HCT116 (cell line): ENCODE measurements around the gene FBXW4. TPM values are rescaled to one million over a fixed set of nuclear protein-coding genes. Genes with fewer than 3 reads are reported as not detected.

ENCODE experiments used
- ATAC-seq: fragments of 200-7000 bp; cut with Tn5 transposase; 2 replicates; pipeline ENCODE4 v1.9.1; 2020; ENCODE audit warnings: mild to moderate bottlenecking, moderate library complexity
- BruUV-seq: library from RNA; stranded (reverse); fragments of 400-500 nt; replicated peaks from 2 replicates; lab custom pipeline; 2021; lab: Mats Ljungman, UMichigan
- CTCF ChIA-PET: fragments of 300-600 bp; sonication (Branson Sonifier 250); formaldehyde crosslinking; loops from one replicate; lab custom pipeline; 2021; ENCODE audit warnings: antibody characterized with exemption; lab: Charles Lee
- POLR2A ChIA-PET: fragments of 300-600, 350-600 bp; sonication (Branson Sonifier 250); formaldehyde crosslinking; loops from one replicate; lab custom pipeline; 2021; ENCODE audit warnings: antibody characterized with exemption; lab: Charles Lee
- RAD21 ChIA-PET, 2 experiments: fragments of 300-600 bp; sonication (Branson Sonifier 250); formaldehyde crosslinking; loops; one replicate each; lab custom pipeline; 2023; ENCODE audit warnings: low total read pairs in 2 of 2; ENCODE audit not compliant: uncharacterized antibody in 2 of 2, unreplicated experiment in 2 of 2, low non-redundant PET in 1 of 2; lab: Charles Lee
- DNase-seq: peaks from one replicate; pipeline ENCODE4 v3.0.0-alpha.2; 2010; ENCODE audit warnings: low read depth, low spot score
- H2AFZ ChIP-seq: fragments of 200-600 bp; shearing (Covaris generic), sonication (generic); 2 replicates; pipeline ENCODE4 v1.6.1; 2017; ENCODE audit warnings: low read depth, mixed run types, mixed read lengths, antibody characterized with exemption, low read length; ENCODE audit not compliant: poor library complexity, severe bottlenecking
- H3K27ac ChIP-seq: 2 replicates; pipeline ENCODE4 v1.5.1; 2012; ENCODE audit warnings: low read depth, low read length
- H3K27me3 ChIP-seq: fragments of 200-600 bp; sonication (generic); 2 replicates; pipeline ENCODE4 v1.6.1; 2016; ENCODE audit warnings: mixed run types, low read length, mixed read lengths; ENCODE audit not compliant: insufficient read depth
- H3K36me3 ChIP-seq, 2 experiments: fragments of 200-500 bp in 1 of 2; fragments of 200-600 bp in 1 of 2; sonication (Bioruptor generic) in 1 of 2; sonication (generic) in 1 of 2; 2 replicates each; pipeline versions ENCODE4 v1.5.1 to v1.6.1; 2014 to 2016; ENCODE audit warnings: low read length in 2 of 2, inconsistent platforms in 1 of 2, mixed read lengths in 1 of 2, mixed run types in 1 of 2; ENCODE audit not compliant: insufficient read depth in 2 of 2, control insufficient read depth in 1 of 2
- H3K4me1 ChIP-seq, 2 experiments: fragments of 200-600 bp in 1 of 2; sonication (generic) in 1 of 2; 2 replicates each; pipeline versions ENCODE4 v1.5.1 to v1.6.1; 2012 to 2017; ENCODE audit warnings: low read length in 2 of 2, inconsistent platforms in 1 of 2, mild to moderate bottlenecking in 1 of 2, mixed read lengths in 1 of 2, mixed run types in 1 of 2, moderate library complexity in 1 of 2; ENCODE audit not compliant: insufficient read depth in 2 of 2, control insufficient read depth in 1 of 2
- H3K4me2 ChIP-seq: fragments of 200-600 bp; sonication (generic); 2 replicates; pipeline ENCODE4 v1.6.1; 2017; ENCODE audit warnings: mixed run types, low read length, mixed read lengths
- H3K4me3 ChIP-seq, 2 experiments: fragments of 200-600 bp in 1 of 2; sonication (generic) in 1 of 2; replicated peaks in 1 of 2; 2 replicates each; pipeline ENCODE4 v1.5.1; 2011 to 2016; ENCODE audit warnings: low read length in 2 of 2, control low read depth in 1 of 2, low read depth in 1 of 2, mild to moderate bottlenecking in 1 of 2, mixed read lengths in 1 of 2, mixed run types in 1 of 2
- H3K79me2 ChIP-seq: fragments of 200-600 bp; sonication (generic); 2 replicates; pipeline ENCODE4 v1.6.1; 2017; ENCODE audit warnings: mild to moderate bottlenecking, mixed run types, low read length, moderate library complexity, mixed read lengths; ENCODE audit not compliant: insufficient read depth
- H3K9ac ChIP-seq: fragments of 200-600 bp; sonication (generic); 2 replicates; pipeline ENCODE4 v1.6.1; 2016; ENCODE audit warnings: low read length, mixed read lengths
- H3K9me2 ChIP-seq: fragments of 200-600 bp; sonication (generic), shearing (Covaris generic); 2 replicates; pipeline ENCODE4 v1.6.1; 2017; ENCODE audit warnings: mixed run types, mild to moderate bottlenecking, moderate library complexity; ENCODE audit not compliant: insufficient read depth
- H3K9me3 ChIP-seq, 2 experiments: fragments of 200-500 bp in 1 of 2; fragments of 200-600 bp in 1 of 2; sonication (Bioruptor generic) in 1 of 2; sonication (generic) in 1 of 2; 2 replicates each; pipeline ENCODE4 v1.6.1; 2014 to 2017; ENCODE audit warnings: low read length in 2 of 2, mixed read lengths in 2 of 2, inconsistent platforms in 1 of 2, low read depth in 1 of 2, mild to moderate bottlenecking in 1 of 2, mixed run types in 1 of 2, moderate library complexity in 1 of 2; ENCODE audit not compliant: control insufficient read depth in 1 of 2, insufficient read depth in 1 of 2
- H4K20me1 ChIP-seq: fragments of 200-600 bp; sonication (generic), shearing (Covaris generic); 2 replicates; pipeline ENCODE4 v1.6.1; 2017; ENCODE audit warnings: mixed run types, mild to moderate bottlenecking, moderate library complexity; ENCODE audit not compliant: insufficient read depth
- ATF3 ChIP-seq: IDR thresholded peaks from 2 replicates; pipeline ENCODE4 v1.6.1; 2012
- CBX3 ChIP-seq: IDR thresholded peaks from 2 replicates; pipeline ENCODE4 v1.6.1; 2012; ENCODE audit warnings: low read depth
- CEBPB ChIP-seq: IDR thresholded peaks from 2 replicates; pipeline ENCODE4 v1.6.1; 2012; ENCODE audit warnings: low read depth
- EGR1 ChIP-seq: IDR thresholded peaks from 2 replicates; pipeline ENCODE4 v1.6.1; 2012; ENCODE audit warnings: low read depth
- ELF1 ChIP-seq: IDR thresholded peaks from 2 replicates; pipeline ENCODE4 v1.6.1; 2012; ENCODE audit warnings: low read depth, borderline replicate concordance
- EZH2 ChIP-seq: fragments of 200-600 bp; sonication (generic); IDR thresholded peaks from 2 replicates; pipeline ENCODE4 v1.6.1; 2017; ENCODE audit warnings: antibody characterized with exemption, mixed run types
- JUND ChIP-seq: IDR thresholded peaks from 2 replicates; pipeline ENCODE4 v1.6.1; 2012
- MAX ChIP-seq: IDR thresholded peaks from 2 replicates; pipeline ENCODE4 v1.6.1; 2012
- POLR2A ChIP-seq: IDR thresholded peaks from 2 replicates; pipeline ENCODE4 v1.7.0; 2011; ENCODE audit warnings: borderline replicate concordance; ENCODE audit not compliant: insufficient read depth, insufficient read length; ENCODE audit errors: extremely low read depth
- POLR2AphosphoS5 ChIP-seq: IDR thresholded peaks from 2 replicates; pipeline ENCODE4 v1.6.1; 2011; ENCODE audit warnings: mild to moderate bottlenecking, low read depth, low read length, moderate library complexity
- RAD21 ChIP-seq: IDR thresholded peaks from 2 replicates; pipeline ENCODE4 v1.6.1; 2012; ENCODE audit warnings: low read depth, mild to moderate bottlenecking
- SP1 ChIP-seq: IDR thresholded peaks from 2 replicates; pipeline ENCODE4 v1.6.1; 2012; ENCODE audit warnings: low read depth
- SRF ChIP-seq: IDR thresholded peaks from 2 replicates; pipeline ENCODE4 v1.6.1; 2012; ENCODE audit warnings: low read depth
- TCF7L2 ChIP-seq: IDR thresholded peaks from 2 replicates; pipeline ENCODE4 v1.7.0; 2011; ENCODE audit warnings: borderline replicate concordance, inconsistent platforms; ENCODE audit not compliant: insufficient read depth, insufficient read length; ENCODE audit errors: extremely low read depth
- ZBTB33 ChIP-seq: IDR thresholded peaks from 2 replicates; pipeline ENCODE4 v1.6.1; 2011; ENCODE audit warnings: mild to moderate bottlenecking, low read length, moderate library complexity; ENCODE audit not compliant: insufficient replicate concordance; ENCODE audit errors: extremely low read depth
- ZFX ChIP-seq: fragments of 450-650 bp; IDR thresholded peaks from 2 replicates; pipeline ENCODE4 v1.6.1; 2017
- ZNF274 ChIP-seq: fragments of 200-500 bp; sonication (Bioruptor generic); IDR thresholded peaks from 2 replicates; pipeline ENCODE4 v1.6.1; 2014; ENCODE audit warnings: mild to moderate bottlenecking, low read depth, low read length, inconsistent platforms
- intact Hi-C: fragments of 100-400 bp; cut with micrococcal nuclease; formaldehyde crosslinking; loops from 2 replicates; pipeline ENCODE4 v1.10.0; 2022
- total RNA-seq: library from RNA; stranded (reverse); gene quantifications from one replicate; pipeline ENCODE4 v1.2.1, GENCODE V29; 2021; ENCODE audit not compliant: unreplicated experiment

Gene FBXW4
- total RNA-seq, 1 experiment from 2014 or later, result 35.3 TPM

- H3K4me3 ChIP-seq, result no peak overlapping the region
- DNase-seq (no peak), ATAC-seq (no peak)
- no peak overlapping the region for H3K9ac ChIP-seq
- no TSS peak for BruUV-seq
- CTCF ChIA-PET, result no interaction called here
- H2AFZ ChIP-seq, result no peak overlapping the region
- no peaks in the 10 kb centered on the region for H3K27me3 ChIP-seq
- H3K9me2 ChIP-seq, result no peaks in the 10 kb centered on the region
- no peaks in the 10 kb centered on the region for H4K20me1 ChIP-seq
- H3K9me3 ChIP-seq, result no peaks in the 10 kb centered on the region
- intact Hi-C loops, result no loop called here
- POLR2A ChIA-PET, result no interaction called here
- no peak overlapping the region for H3K4me2 ChIP-seq
- no peaks in the 10 kb centered on the region for H3K36me3 ChIP-seq
- H3K79me2 ChIP-seq, result no peaks in the 10 kb centered on the region
- TF ChIP-seq RAD21, result no peak
- no peak for TF ChIP-seq MAX
- TF ChIP-seq SP1, result no peak
- no peak for TF ChIP-seq CEBPB
- no peak for TF ChIP-seq POLR2A
- TF ChIP-seq ZFX, result no peak
- no peak for TF ChIP-seq ELF1
- TF ChIP-seq EGR1, result no peak
- no peak for TF ChIP-seq ZBTB33
- TF ChIP-seq POLR2AphosphoS5, result no peak
- no peak for TF ChIP-seq EZH2
- TF ChIP-seq ATF3, result no peak
- no peak for TF ChIP-seq ZNF274
- no peak for TF ChIP-seq JUND
- TF ChIP-seq TCF7L2, result no peak
- no peak for TF ChIP-seq SRF
- no peak for TF ChIP-seq CBX3
- RAD21 ChIA-PET, result no interaction called here
- H3K4me1 ChIP-seq, result no peaks in the 10 kb centered on the region
- no peak overlapping the region for H3K27ac ChIP-seq
Observed at GRCh38 chr10:101651336-101651735, 43.6 kb downstream of the FBXW4 start.
